GM12878 (cell line): ENCODE measurements around the gene TLNRD1.

Experiments
- CTCF ChIP-seq, 3 experiments: IDR thresholded peaks in 2 of 3; conservative IDR thresholded peaks in 1 of 3; 2 replicates each; pipeline ENCODE4 v1.5.1; 2011; ENCODE audit warnings: low read depth in 3 of 3, low read length in 3 of 3, mild to moderate bottlenecking in 3 of 3, control low read depth in 2 of 3, moderate library complexity in 2 of 3, inconsistent platforms in 1 of 3, mixed read lengths in 1 of 3; ENCODE audit not compliant: control insufficient read depth in 2 of 3, insufficient read depth in 1 of 3; ENCODE audit errors: extremely low read depth in 1 of 3
- EGR1 ChIP-seq, 2 experiments: IDR thresholded peaks; 1 replicate in 1 of 2; 2 replicates in 1 of 2; pipeline ENCODE4 v1.6.1; 2011 to 2012; ENCODE audit warnings: low read depth in 2 of 2, low read length in 2 of 2, borderline replicate concordance in 1 of 2, mild to moderate bottlenecking in 1 of 2, moderate library complexity in 1 of 2
- EP300 ChIP-seq, 2 experiments: fragments of 150-350 bp in 1 of 2; IDR thresholded peaks; 2 replicates each; pipeline ENCODE4 v1.6.1; 2011 to 2012; ENCODE audit warnings: low read depth in 2 of 2, low read length in 2 of 2, borderline replicate concordance in 1 of 2, improper control_type of control experiment in 1 of 2, inconsistent platforms in 1 of 2; ENCODE audit not compliant: control insufficient read depth in 1 of 2
- HDAC6 ChIP-seq: fragments of 200-600 bp; sonication (generic); IDR thresholded peaks from one replicate; pipeline ENCODE4 v1.8.0; 2017; ENCODE audit warnings: antibody characterized with exemption; ENCODE audit not compliant: unreplicated experiment
- POLR2A ChIP-seq: IDR thresholded peaks from 2 replicates; pipeline ENCODE4 v1.6.1; 2011; ENCODE audit warnings: low read depth, mild to moderate bottlenecking, low read length
- USF1 ChIP-seq: IDR thresholded peaks from 2 replicates; pipeline ENCODE4 v1.6.1; 2011; ENCODE audit warnings: borderline replicate concordance, low read depth, mild to moderate bottlenecking, moderate library complexity, mixed read lengths, low read length; ENCODE audit not compliant: insufficient read depth; ENCODE audit errors: extremely low read length
- USF2 ChIP-seq: IDR thresholded peaks from 2 replicates; pipeline ENCODE4 v1.6.1; 2011; ENCODE audit warnings: low read depth, low read length, improper control_type of control experiment, borderline replicate concordance
- ZNF274 ChIP-seq: IDR thresholded peaks from one replicate; pipeline ENCODE4 v1.8.0; 2011; ENCODE audit not compliant: insufficient read length, insufficient read depth
- ZNF687 ChIP-seq: fragments of 450-650 bp; IDR thresholded peaks from 2 replicates; pipeline ENCODE4 v1.6.1; 2017; ENCODE audit warnings: mild to moderate bottlenecking, moderate library complexity

GRCh38 chr15:81024936-81025335, 24.2 kb downstream of the TLNRD1 start:
- TF ChIP-seq POLR2A (no peak), CTCF (IDR thresholded peaks at IDR 0.05 in 2 of 3, conservative IDR thresholded peaks at IDR 0.05 in 1 of 3; ENCODE audit: control insufficient read depth in 2 of 3, extremely low read depth in 1 of 3, insufficient read depth in 1 of 3, low read depth in 3 of 3, low read length in 3 of 3) (no peak), EP300 (IDR thresholded peaks at IDR 0.05; ENCODE audit: borderline replicate concordance in 1 of 2, control insufficient read depth in 1 of 2, low read depth in 2 of 2, low read length in 2 of 2) (no peak), ZNF687 (no peak), USF1 (no peak), HDAC6 (no peak), ZNF274 (no peak), EGR1 (IDR thresholded peaks at IDR 0.05; ENCODE audit: borderline replicate concordance in 1 of 2, low read depth in 2 of 2, low read length in 2 of 2) (no peak), USF2 (no peak)
